Lower leg skin (tissue), 4 donors: Measurements from ENCODE around the gene KRT28. TPM values are rescaled to one million over a fixed set of nuclear protein-coding genes. Genes with fewer than 3 reads are reported as not detected.

Experiments
- DNase-seq, 2 donors: peaks; one replicate each; pipeline ENCODE4 v3.0.0-alpha.2; 2019; ENCODE audit warnings: low spot score in 2 of 2
- H3K4me3 ChIP-seq: fragments of 200-600 bp; sonication (generic); 2 replicates; pipeline ENCODE4 v1.5.1; 2017; ENCODE audit warnings: mild to moderate bottlenecking, low read depth; ENCODE audit not compliant: poor library complexity, severe bottlenecking
- CTCF ChIP-seq, 3 donors: fragments of 450-650 bp; IDR thresholded peaks; one replicate each; pipeline ENCODE4 v1.5.1; 2016; ENCODE audit warnings: antibody characterized with exemption in 3 of 3, mild to moderate bottlenecking in 3 of 3, moderate library complexity in 2 of 3
- POLR2A ChIP-seq, 2 donors: fragments of 450-650 bp; IDR thresholded peaks; one replicate each; pipeline ENCODE4 v1.6.1; 2016 to 2017; ENCODE audit warnings: antibody characterized with exemption in 2 of 2, mild to moderate bottlenecking in 1 of 2, moderate library complexity in 1 of 2
- WGBS, 2 donors: methylation state at CpG; one replicate each; pipeline ENCODE4 v1.1.5; 2018; 5-methylcytosine and 5-hydroxymethylcytosine counted together
- intact Hi-C: fragments of 100-400 bp; cut with DNase I; formaldehyde crosslinking; loops from one replicate; pipeline ENCODE4 v1.15.0; 2023; ENCODE audit warnings: low total_unique reads
- total RNA-seq, 4 donors: library from RNA; depleted of rRNA; stranded (reverse); fragments of >200 nt; gene quantifications; one replicate each; pipeline ENCODE4 v1.1.0, GENCODE V29; 2016

The KRT28 gene
- total RNA-seq, 4 donors from 2014 or later: 6.0 TPM; not detected in 3

- intact Hi-C loops: no loop called here
- DNase-seq: no peak
- TF ChIP-seq CTCF (IDR thresholded peaks at IDR 0.05): no peak
- TF ChIP-seq POLR2A (IDR thresholded peaks at IDR 0.05): no peak
- H3K4me3 ChIP-seq: peak overlapping the region; percentile 23
Measured at GRCh38 chr17:40821536-40821935, 21.8 kb upstream of the KRT28 start.

GRCh38 chr17:40820228-40820838 is 20.6 kb upstream of the KRT28 start:
- WGBS, 2 donors: 80 to 88% methylated on average over 9 of the region's 9 CpGs
- H3K4me3 ChIP-seq: peak overlapping the region; percentile 1
- intact Hi-C loops: no loop called here
- TF ChIP-seq CTCF (IDR thresholded peaks at IDR 0.05): no peak
- no peak for TF ChIP-seq POLR2A (IDR thresholded peaks at IDR 0.05)
- DNase-seq: no peak

DNA sequence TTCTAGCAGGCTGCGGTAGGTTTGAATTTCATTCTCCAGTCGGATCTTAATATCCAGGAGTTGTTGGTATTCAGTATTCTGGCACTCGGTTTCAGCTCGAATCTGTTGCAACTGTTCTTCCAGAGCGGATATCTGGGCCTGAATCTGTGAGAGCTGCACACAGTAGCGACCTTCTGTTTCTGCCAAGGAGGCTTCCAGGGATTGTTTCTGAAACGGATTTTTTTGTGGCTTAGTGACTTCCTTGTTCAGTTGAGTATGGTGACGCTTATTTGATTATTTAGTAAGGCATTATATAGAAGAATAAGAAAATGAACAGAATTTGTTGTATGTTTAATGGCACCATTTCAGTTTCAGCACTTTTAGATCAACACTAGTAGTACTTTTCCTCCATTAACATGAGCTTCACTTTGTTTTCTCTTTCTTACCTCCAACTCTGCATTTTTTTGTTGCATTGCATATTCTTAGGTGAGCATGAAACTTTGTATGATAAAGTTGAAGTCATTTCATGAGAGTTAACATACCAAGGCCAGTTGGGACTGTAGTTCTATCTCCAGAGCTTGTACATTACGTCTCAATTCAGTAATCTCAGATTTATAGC is 19.9 kb upstream of the KRT28 start:
- H3K4me3 ChIP-seq: peak overlapping the region; percentile 29
- WGBS, 2 donors: 37 to 45% methylated on average over 9 of the region's 9 CpGs
- no peak for DNase-seq
- TF ChIP-seq CTCF (IDR thresholded peaks at IDR 0.05) (no peak), POLR2A (IDR thresholded peaks at IDR 0.05) (no peak)
- intact Hi-C loops: no loop called here

GRCh38 chr17:40818733-40819527 is 19.2 kb upstream of the KRT28 start:
- TF ChIP-seq CTCF (IDR thresholded peaks at IDR 0.05) (no peak), POLR2A (IDR thresholded peaks at IDR 0.05) (no peak)
- intact Hi-C loops: no loop called here
- 1 to 2% methylated on average over 53 to 73 of the region's 73 CpGs for WGBS, 2 donors
- H3K4me3 ChIP-seq: peak overlapping the region; percentile 62
- DNase-seq: peak; percentile 65 to 95

DNA sequence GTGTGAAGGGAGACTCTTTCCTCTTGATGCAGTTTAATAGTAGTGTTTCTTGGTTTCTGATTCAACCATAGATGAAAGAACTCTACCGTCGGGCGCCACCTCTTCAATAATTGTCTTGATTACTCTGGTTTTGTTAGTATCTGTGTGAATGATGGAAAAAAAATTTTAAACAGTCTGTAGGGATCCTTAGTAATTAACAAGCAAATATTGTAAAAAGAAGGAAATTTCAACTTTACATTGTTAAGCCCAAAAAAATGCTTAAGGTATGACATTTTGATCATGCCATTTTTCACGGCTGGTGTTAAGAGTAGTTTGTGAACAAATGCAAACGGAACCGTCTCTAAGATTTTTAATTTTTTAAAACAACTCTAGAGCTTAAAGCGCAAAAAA is 18.6 kb upstream of the KRT28 start:
- intact Hi-C loops: no loop called here
- DNase-seq: no peak
- 10 to 15% methylated on average over 7 of the region's 7 CpGs for WGBS, 2 donors
- TF ChIP-seq CTCF (IDR thresholded peaks at IDR 0.05) (no peak), POLR2A (IDR thresholded peaks at IDR 0.05) (no peak)
- peak overlapping the region; percentile 62 for H3K4me3 ChIP-seq
